ENCODE data around the gene H1-8.

H1-8 gene

GRCh38 chr3:129557548-129557894, 14.5 kb downstream of the H1-8 start:
- DNase-seq = no peak

- no peak for DNase-seq
Observed at GRCh38 chr3:129558081-129558771, 15.3 kb downstream of the H1-8 start.

GRCh38 chr3:129558772-129559564, 16.0 kb downstream of the H1-8 start:
- DNase-seq = no peak

GRCh38 chr3:129559565-129560079, 16.6 kb downstream of the H1-8 start:
- DNase-seq = no peak

GRCh38 chr3:129560269-129560787, 17.4 kb downstream of the H1-8 start:
- DNase-seq = no peak

- DNase-seq = no peak
Observed at GRCh38 chr3:129560911-129561594, 18.1 kb downstream of the H1-8 start.

GRCh38 chr3:129561619-129562248, 18.8 kb downstream of the H1-8 start:
- no peak for DNase-seq

- no peak for DNase-seq
Observed at GRCh38 chr3:129562803-129563202, 19.8 kb downstream of the H1-8 start.

GRCh38 chr3:129563332-129563731, 20.4 kb downstream of the H1-8 start:
- no peak for DNase-seq

GRCh38 chr3:129563850-129564535, 21.0 kb downstream of the H1-8 start:
- DNase-seq = no peak

GRCh38 chr3:129564981-129565644, 22.1 kb downstream of the H1-8 start:
- DNase-seq = no peak

GRCh38 chr3:129565902-129566301, 22.9 kb downstream of the H1-8 start:
- DNase-seq = no peak

- no peak for DNase-seq
Observed at GRCh38 chr3:129567176-129567705, 24.3 kb downstream of the H1-8 start.

GRCh38 chr3:129567939-129568338, 25.0 kb downstream of the H1-8 start:
- DNase-seq = no peak

- no peak for DNase-seq
Observed at GRCh38 chr3:129569856-129570255, 26.9 kb downstream of the H1-8 start.

- DNase-seq = no peak
Observed at GRCh38 chr3:129571605-129572547, 28.9 kb downstream of the H1-8 start.

GRCh38 chr3:129572603-129573002, 29.6 kb downstream of the H1-8 start:
- no peak for DNase-seq

- no peak for DNase-seq
Observed at GRCh38 chr3:129573493-129573892, 30.5 kb downstream of the H1-8 start.

GRCh38 chr3:129574206-129574605, 31.2 kb downstream of the H1-8 start:
- no peak for DNase-seq

Measured in activated CD4-positive, alpha-beta T cell treated with anti-CD3 and anti-CD28 coated beads, Interleukin-2, amount 50 U/mL, for 48 hours (primary cell).